ENCODE results near the gene CDH4. TPM values are rescaled to one million over a fixed set of nuclear protein-coding genes. Genes with fewer than 3 reads are reported as not detected.

The CDH4 gene
- total and polyA plus RNA-seq, 2 of the 4 experiments (the other 2 are of a cell fraction): 1.6 to 3.5 TPM

DNA sequence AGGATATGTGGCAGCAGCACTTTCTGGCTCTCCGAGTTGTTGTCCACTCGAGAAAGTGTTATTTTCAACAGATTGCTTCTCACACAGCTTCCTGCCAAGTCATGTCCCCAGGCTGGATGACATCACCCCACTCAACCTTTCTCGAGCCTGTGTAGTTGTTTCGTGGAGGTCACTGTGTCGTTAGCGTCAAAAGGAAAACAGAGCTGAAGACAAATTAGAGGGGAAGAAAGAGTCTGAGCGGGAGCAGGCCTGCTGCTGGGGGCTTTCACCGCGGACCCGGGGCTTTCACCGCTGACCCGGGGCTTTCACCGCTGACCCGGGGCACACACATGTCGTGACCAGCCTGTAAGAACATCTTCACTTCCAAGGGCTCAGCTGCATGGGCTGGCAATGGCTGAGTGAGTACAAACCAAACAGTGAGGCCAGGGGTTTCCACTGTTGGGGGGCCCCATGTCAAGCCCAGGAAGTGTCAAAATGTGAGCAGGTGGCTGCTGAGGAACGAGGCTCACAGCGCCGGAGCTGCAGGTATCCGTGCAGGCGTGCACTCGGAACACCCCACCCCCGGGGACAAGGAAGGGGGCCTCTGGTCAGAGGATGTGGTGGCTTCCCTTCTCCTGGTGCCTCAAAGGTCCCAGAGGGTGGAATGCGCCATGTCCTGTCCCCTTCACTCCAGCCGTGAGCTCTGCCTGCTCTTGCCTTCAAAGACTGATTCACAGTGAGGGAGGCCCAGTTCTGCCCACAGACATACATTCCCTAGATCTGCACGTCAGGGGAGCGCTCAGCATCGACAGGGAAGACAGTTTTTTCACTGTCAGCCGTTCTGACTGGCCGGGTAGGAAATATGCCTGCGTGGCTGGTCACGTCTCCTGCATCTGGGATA, 447.7 kb downstream of the CDH4 start:
- dilution Hi-C loops (cut with HindIII; ENCODE audit: low sequenced_read_pairs, unreplicated experiment): no loop called here
- no peak for DNase-seq
- no peak overlapping the region for H2BK120ac ChIP-seq (ENCODE audit: low read depth, low read length)

More for the DNA sequence above, 447.7 kb downstream of the CDH4 start:
- H3K27ac ChIP-seq (ENCODE audit: insufficient read depth, low read length): no peak overlapping the region
- H3K79me1 ChIP-seq (ENCODE audit: low read depth in 1 of 2, low read length in 2 of 2): no peaks in the 10 kb centered on the region
- ChIA-PET POLR2A (ENCODE audit: unreplicated experiment) (no interaction called here), CTCF (no interaction called here)
- H2BK5ac ChIP-seq (ENCODE audit: low read depth, low read length, poor library complexity, severe bottlenecking): no peak overlapping the region
- WGBS, 2 experiments (ENCODE audit: extremely low coverage in 2 of 2, insufficient read length in 1 of 2): 56% methylated on average over 8 of the region's 31 CpGs; no CpG with 5 or more reads in 1 of the 2 experiments
- H3K23ac ChIP-seq (ENCODE audit: low read depth, low read length): no peak overlapping the region
- no peak overlapping the region for H2AFZ ChIP-seq (replicated peaks; ENCODE audit: low read length, poor library complexity)
- H3K4me2 ChIP-seq (ENCODE audit: low read depth, low read length): no peak overlapping the region
- BruUV-seq (replicated peaks): no TSS peak
- in situ Hi-C loops (cut with MboI; ENCODE audit: low sequenced_read_pairs) (no loop called here), intact Hi-C loops (cut with micrococcal nuclease) (no loop called here)
- no peaks in the 10 kb centered on the region for H3K36me3 ChIP-seq (ENCODE audit: control insufficient read depth, insufficient read depth, low read length)
- no peak overlapping the region for H3K9ac ChIP-seq (ENCODE audit: low read depth, low read length)
- no peak overlapping the region for H3K4me3 ChIP-seq (ENCODE audit: insufficient read depth, low read depth, low read length)
- no peak overlapping the region for H3K56ac ChIP-seq (ENCODE audit: extremely low read depth, insufficient read depth, low read length)
- H2AK9ac ChIP-seq (replicated peaks; ENCODE audit: low read depth, low read length, poor library complexity): no peak overlapping the region
- no peak overlapping the region for H4K5ac ChIP-seq (ENCODE audit: low read depth, low read length)
- H3K18ac ChIP-seq (ENCODE audit: low read depth, low read length): no peak overlapping the region
- H4K20me1 ChIP-seq (ENCODE audit: insufficient read depth, low read length): no peaks in the 10 kb centered on the region
- H3K27me3 ChIP-seq (ENCODE audit: control insufficient read depth, insufficient read depth, low read length): no peaks in the 10 kb centered on the region
- no peak overlapping the region for H2AK5ac ChIP-seq (ENCODE audit: low read depth, low read length)
- no peak for TF ChIP-seq NFE2L2 (IDR thresholded peaks at IDR 0.05; ENCODE audit: low read depth, low read length)
- no peak for TF ChIP-seq FOS (IDR thresholded peaks at IDR 0.05; ENCODE audit: low read depth, low read length)
- TF ChIP-seq RCOR1 (IDR thresholded peaks at IDR 0.05; ENCODE audit: insufficient replicate concordance, low read length): no peak
- TF ChIP-seq POLR2A (IDR thresholded peaks at IDR 0.05; ENCODE audit: low read depth, low read length): no peak
- no peak for TF ChIP-seq MAFK (IDR thresholded peaks at IDR 0.05; ENCODE audit: low read depth, low read length)
- TF ChIP-seq RAD21 (IDR thresholded peaks at IDR 0.05; ENCODE audit: low read length): no peak
- no peak for TF ChIP-seq RFX5 (IDR thresholded peaks at IDR 0.05; ENCODE audit: low read depth, low read length)
- no peak for TF ChIP-seq BHLHE40 (IDR thresholded peaks at IDR 0.05; ENCODE audit: low read depth, low read length)
- TF ChIP-seq SMC3 (IDR thresholded peaks at IDR 0.05; ENCODE audit: low read depth, low read length): no peak
- TF ChIP-seq, protein P1, sequence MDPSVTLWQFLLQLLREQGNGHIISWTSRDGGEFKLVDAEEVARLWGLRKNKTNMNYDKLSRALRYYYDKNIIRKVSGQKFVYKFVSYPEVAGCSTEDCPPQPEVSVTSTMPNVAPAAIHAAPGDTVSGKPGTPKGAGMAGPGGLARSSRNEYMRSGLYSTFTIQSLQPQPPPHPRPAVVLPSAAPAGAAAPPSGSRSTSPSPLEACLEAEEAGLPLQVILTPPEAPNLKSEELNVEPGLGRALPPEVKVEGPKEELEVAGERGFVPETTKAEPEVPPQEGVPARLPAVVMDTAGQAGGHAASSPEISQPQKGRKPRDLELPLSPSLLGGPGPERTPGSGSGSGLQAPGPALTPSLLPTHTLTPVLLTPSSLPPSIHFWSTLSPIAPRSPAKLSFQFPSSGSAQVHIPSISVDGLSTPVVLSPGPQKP (IDR thresholded peaks at IDR 0.05; ENCODE audit: borderline replicate concordance, low read depth, low read length): no peak
- no peak for TF ChIP-seq USF2 (IDR thresholded peaks at IDR 0.05; ENCODE audit: low read depth, low read length)
- no peak for TF ChIP-seq CHD1 (IDR thresholded peaks at IDR 0.05; ENCODE audit: low read depth, low read length)
- no peak for TF ChIP-seq MXI1 (IDR thresholded peaks at IDR 0.05; ENCODE audit: borderline replicate concordance, low read depth, low read length)
- no peak overlapping the region for H4K8ac ChIP-seq (ENCODE audit: low read depth in 2 of 2, low read length in 2 of 2)
- H3K4me1 ChIP-seq (ENCODE audit: control insufficient read depth, insufficient read depth, low read length): no peaks in the 10 kb centered on the region
- no peak for ATAC-seq (ENCODE audit: low read depth)
- no peaks in the 10 kb centered on the region for H3K9me1 ChIP-seq (ENCODE audit: insufficient read depth, low read length)
- no peak overlapping the region for H2BK15ac ChIP-seq (ENCODE audit: low read depth, low read length)
- H2BK20ac ChIP-seq (ENCODE audit: low read depth, low read length): no peak overlapping the region
- no peak overlapping the region for H4K91ac ChIP-seq (ENCODE audit: insufficient read depth, low read depth, low read length)
- no peak overlapping the region for H3K14ac ChIP-seq (replicated peaks; ENCODE audit: low read depth, low read length)
- peaks cover 18% of the 10 kb centered on the region for H3K9me3 ChIP-seq (ENCODE audit: control insufficient read depth, insufficient read depth, low read length)
- H3K4ac ChIP-seq (ENCODE audit: low read depth, low read length): no peak overlapping the region

Measured in IMR-90 (cell line).